Measurements from ENCODE around the gene STK25.

STK25 gene

DNA sequence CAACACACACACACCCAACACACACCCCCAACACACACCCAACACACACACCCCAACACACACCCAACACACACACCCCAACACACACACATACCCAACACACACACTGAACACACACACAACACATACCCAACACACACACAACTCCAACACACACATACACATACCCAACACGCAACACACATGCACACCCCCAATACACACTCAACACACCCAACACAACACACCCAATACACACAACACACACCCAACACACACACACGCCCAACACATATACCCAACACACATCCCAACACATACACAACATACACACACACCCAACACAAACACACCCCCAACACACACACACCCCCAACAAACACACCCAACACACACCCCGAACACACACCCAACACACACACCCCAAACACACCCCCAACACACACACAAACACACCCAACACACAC, 8.2 kb upstream of the STK25 start:
- peak in 1 of 3 donors; percentile 46 for DNase-seq
- Histone ChIP-seq H3K36me3 (ENCODE audit: control insufficient read depth in 4 of 4, insufficient read depth in 4 of 4, low read length in 3 of 4) (no peaks in the 10 kb centered on the region), H3K4me1 (ENCODE audit: control extremely low read depth in 1 of 4, control insufficient read depth in 4 of 4, insufficient read depth in 4 of 4, low read length in 3 of 4) (no peaks in the 10 kb centered on the region), H3K4me3 (ENCODE audit: control insufficient read depth in 1 of 7, extremely low read depth in 1 of 7, insufficient read depth in 4 of 7, low read depth in 2 of 7, low read length in 6 of 7) (no peak overlapping the region), H3K27ac (ENCODE audit: insufficient read depth in 1 of 2, low read depth in 1 of 2, low read length in 2 of 2, poor library complexity in 1 of 2, severe bottlenecking in 2 of 2) (no peak overlapping the region), H3K27me3 (replicated peaks in 2 of 5; ENCODE audit: control insufficient read depth in 4 of 5, insufficient read depth in 5 of 5, low read length in 4 of 5) (peaks cover 0 to 4% (median 2%) of the 10 kb centered on the region in 5 experiments), H3K9me3 (ENCODE audit: control extremely low read depth in 1 of 5, control insufficient read depth in 4 of 5, insufficient read depth in 2 of 5, low read depth in 1 of 5, low read length in 4 of 5) (no peaks in the 10 kb centered on the region)
- CTCF ChIA-PET, result no interaction called here
- POLR2A ChIA-PET, result no interaction called here
- WGBS (ENCODE audit: insufficient coverage), result no CpG with 5 or more reads among the region's 3 CpGs

- Histone ChIP-seq H3K27me3 (replicated peaks in 2 of 5; ENCODE audit: control insufficient read depth in 4 of 5, insufficient read depth in 5 of 5, low read length in 4 of 5) (peaks cover 0 to 4% (median 2%) of the 10 kb centered on the region in 5 experiments), H3K9me3 (ENCODE audit: control extremely low read depth in 1 of 5, control insufficient read depth in 4 of 5, insufficient read depth in 2 of 5, low read depth in 1 of 5, low read length in 4 of 5) (no peaks in the 10 kb centered on the region), H3K4me3 (ENCODE audit: control insufficient read depth in 1 of 7, extremely low read depth in 1 of 7, insufficient read depth in 4 of 7, low read depth in 2 of 7, low read length in 6 of 7) (no peak overlapping the region), H3K27ac (ENCODE audit: insufficient read depth in 1 of 2, low read depth in 1 of 2, low read length in 2 of 2, poor library complexity in 1 of 2, severe bottlenecking in 2 of 2) (no peak overlapping the region), H3K36me3 (ENCODE audit: control insufficient read depth in 4 of 4, insufficient read depth in 4 of 4, low read length in 3 of 4) (no peaks in the 10 kb centered on the region), H3K4me1 (ENCODE audit: control extremely low read depth in 1 of 4, control insufficient read depth in 4 of 4, insufficient read depth in 4 of 4, low read length in 3 of 4) (no peaks in the 10 kb centered on the region)
- POLR2A ChIA-PET, result no interaction called here
- CTCF ChIA-PET, result interaction anchor here (0.6 to 1.2 kb wide), 2 partner anchors 22 to 152 kb away, joined by 3 read pairs; no protein-coding TSS in a partner anchor
- WGBS (ENCODE audit: insufficient coverage), result 92% methylated on average over 5 of the region's 10 CpGs
- DNase-seq, result no peak
Measured at GRCh38 chr2:241514986-241515737, 6.8 kb upstream of the STK25 start.

DNA sequence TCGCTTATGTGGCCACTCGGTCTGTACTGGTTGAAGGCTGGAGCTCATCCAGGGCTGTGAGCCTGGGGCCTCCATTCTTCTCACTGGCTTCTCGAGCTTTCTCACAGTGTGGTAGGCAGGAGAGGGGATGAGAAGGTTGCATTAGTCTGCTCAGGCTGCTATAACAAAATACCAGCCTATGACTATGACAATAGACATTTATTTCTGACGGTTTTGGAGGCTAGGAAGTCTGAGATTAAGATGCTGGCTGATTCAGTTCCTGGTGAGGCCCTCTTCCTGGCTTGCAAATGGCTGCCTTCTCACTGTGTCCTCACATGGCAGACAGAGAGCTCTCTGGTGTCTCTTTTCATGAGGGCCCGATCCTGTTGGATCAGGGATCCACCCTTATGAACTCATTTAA, 6.2 kb upstream of the STK25 start:
- 87% methylated on average over 4 of the region's 5 CpGs for WGBS (ENCODE audit: insufficient coverage)
- POLR2A ChIA-PET, result no interaction called here
- no peaks in the 10 kb centered on the region for H3K36me3 ChIP-seq (ENCODE audit: control insufficient read depth in 4 of 4, insufficient read depth in 4 of 4, low read length in 3 of 4)
- no peak overlapping the region for H3K4me3 ChIP-seq (ENCODE audit: control insufficient read depth in 1 of 7, extremely low read depth in 1 of 7, insufficient read depth in 4 of 7, low read depth in 2 of 7, low read length in 6 of 7)
- DNase-seq, result no peak
- H3K27me3 ChIP-seq (replicated peaks in 2 of 5; ENCODE audit: control insufficient read depth in 4 of 5, insufficient read depth in 5 of 5, low read length in 4 of 5), result peaks cover 0 to 3% (median 0%) of the 10 kb centered on the region in 5 experiments
- CTCF ChIA-PET, result no interaction called here
- H3K27ac ChIP-seq (ENCODE audit: insufficient read depth in 1 of 2, low read depth in 1 of 2, low read length in 2 of 2, poor library complexity in 1 of 2, severe bottlenecking in 2 of 2), result no peak overlapping the region
- H3K4me1 ChIP-seq (ENCODE audit: control extremely low read depth in 1 of 4, control insufficient read depth in 4 of 4, insufficient read depth in 4 of 4, low read length in 3 of 4), result peaks cover 0 to 1% (median 0%) of the 10 kb centered on the region in 4 experiments
- no peaks in the 10 kb centered on the region for H3K9me3 ChIP-seq (ENCODE audit: control extremely low read depth in 1 of 5, control insufficient read depth in 4 of 5, insufficient read depth in 2 of 5, low read depth in 1 of 5, low read length in 4 of 5)

- ChIA-PET POLR2A (no interaction called here), CTCF (no interaction called here)
- Histone ChIP-seq H3K9me3 (ENCODE audit: control extremely low read depth in 1 of 5, control insufficient read depth in 4 of 5, insufficient read depth in 2 of 5, low read depth in 1 of 5, low read length in 4 of 5) (no peaks in the 10 kb centered on the region), H3K36me3 (ENCODE audit: control insufficient read depth in 4 of 4, insufficient read depth in 4 of 4, low read length in 3 of 4) (no peaks in the 10 kb centered on the region), H3K4me1 (ENCODE audit: control extremely low read depth in 1 of 4, control insufficient read depth in 4 of 4, insufficient read depth in 4 of 4, low read length in 3 of 4) (peaks cover 0 to 22% (median 21%) of the 10 kb centered on the region in 4 experiments), H3K27ac (ENCODE audit: insufficient read depth in 1 of 2, low read depth in 1 of 2, low read length in 2 of 2, poor library complexity in 1 of 2, severe bottlenecking in 2 of 2) (no peak overlapping the region), H3K4me3 (ENCODE audit: control insufficient read depth in 1 of 7, extremely low read depth in 1 of 7, insufficient read depth in 4 of 7, low read depth in 2 of 7, low read length in 6 of 7) (no peak overlapping the region), H3K27me3 (replicated peaks in 2 of 5; ENCODE audit: control insufficient read depth in 4 of 5, insufficient read depth in 5 of 5, low read length in 4 of 5) (no peaks in the 10 kb centered on the region)
- 97% methylated on average over 4 of the region's 6 CpGs for WGBS (ENCODE audit: insufficient coverage)
- DNase-seq, result no peak
Measured at GRCh38 chr2:241511091-241511741, 2.8 kb upstream of the STK25 start.

GRCh38 chr2:241509155-241509784, 886 bp upstream of the STK25 start:
- peaks cover 0 to 2% (median 0%) of the 10 kb centered on the region in 5 experiments for H3K27me3 ChIP-seq (replicated peaks in 2 of 5; ENCODE audit: control insufficient read depth in 4 of 5, insufficient read depth in 5 of 5, low read length in 4 of 5)
- H3K9me3 ChIP-seq (ENCODE audit: control extremely low read depth in 1 of 5, control insufficient read depth in 4 of 5, insufficient read depth in 2 of 5, low read depth in 1 of 5, low read length in 4 of 5), result no peaks in the 10 kb centered on the region
- DNase-seq, result no peak
- H3K27ac ChIP-seq (ENCODE audit: insufficient read depth in 1 of 2, low read depth in 1 of 2, low read length in 2 of 2, poor library complexity in 1 of 2, severe bottlenecking in 2 of 2), result peak overlapping the region in 1 of 2 experiments; percentile 73
- ChIA-PET POLR2A (interaction anchor here (0.6 kb wide), 1 partner anchor 133 kb away, joined by 4 read pairs; no protein-coding TSS in a partner anchor), CTCF (no interaction called here)
- no peaks in the 10 kb centered on the region for H3K36me3 ChIP-seq (ENCODE audit: control insufficient read depth in 4 of 4, insufficient read depth in 4 of 4, low read length in 3 of 4)
- peak overlapping the region in 6 of 7 experiments; percentile 36 to 77 (median 72) for H3K4me3 ChIP-seq (ENCODE audit: control insufficient read depth in 1 of 7, extremely low read depth in 1 of 7, insufficient read depth in 4 of 7, low read depth in 2 of 7, low read length in 6 of 7)
- WGBS (ENCODE audit: insufficient coverage), result 32% methylated on average over 24 of the region's 24 CpGs
- peaks cover 0 to 22% (median 21%) of the 10 kb centered on the region in 4 experiments for H3K4me1 ChIP-seq (ENCODE audit: control extremely low read depth in 1 of 4, control insufficient read depth in 4 of 4, insufficient read depth in 4 of 4, low read length in 3 of 4)

DNA sequence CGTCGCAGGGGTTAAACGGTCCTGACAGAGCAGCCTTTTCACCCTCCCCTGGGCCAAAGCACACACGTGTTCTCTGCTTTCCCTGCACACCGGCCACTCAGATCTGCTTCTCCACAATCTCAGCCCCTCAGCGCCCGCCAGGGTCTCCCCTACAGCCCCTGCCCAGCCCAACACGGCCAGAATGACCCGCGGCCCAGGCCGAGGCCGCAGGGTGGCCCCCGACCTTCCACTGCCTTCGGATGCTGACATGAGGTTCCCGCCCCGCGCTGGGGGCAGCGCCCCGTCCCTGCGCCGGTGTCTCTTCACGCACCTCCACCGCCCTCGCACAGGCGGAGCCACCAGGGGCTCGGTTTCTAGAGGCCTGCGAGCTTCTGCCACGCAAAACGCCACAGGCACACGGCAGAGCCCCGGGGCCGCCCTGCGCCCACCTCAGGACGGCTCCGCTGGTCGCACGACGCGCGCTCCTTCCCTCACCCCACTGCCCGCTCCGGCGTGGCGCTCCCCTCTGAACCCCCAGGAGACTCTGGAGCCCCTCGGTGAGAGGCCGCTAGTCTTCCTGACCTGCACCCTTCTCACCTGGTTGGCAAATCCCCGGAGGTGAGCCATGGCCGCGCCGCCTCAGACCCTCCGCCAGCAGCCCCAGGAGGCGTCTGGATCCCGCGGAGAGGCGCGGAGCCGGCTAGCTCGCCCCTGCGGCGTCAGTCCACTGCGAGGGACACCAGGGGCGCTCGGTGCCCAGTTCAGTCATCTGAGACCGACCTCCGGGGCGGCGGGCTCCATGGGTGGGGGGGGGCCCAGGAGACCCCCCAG, 749 bp downstream of the STK25 start:
- Histone ChIP-seq H3K9me3 (ENCODE audit: control extremely low read depth in 1 of 5, control insufficient read depth in 4 of 5, insufficient read depth in 2 of 5, low read depth in 1 of 5, low read length in 4 of 5) (no peaks in the 10 kb centered on the region), H3K36me3 (ENCODE audit: control insufficient read depth in 4 of 4, insufficient read depth in 4 of 4, low read length in 3 of 4) (peaks cover 0 to 4% (median 2%) of the 10 kb centered on the region in 4 experiments), H3K27ac (ENCODE audit: insufficient read depth in 1 of 2, low read depth in 1 of 2, low read length in 2 of 2, poor library complexity in 1 of 2, severe bottlenecking in 2 of 2) (no peak overlapping the region), H3K4me3 (ENCODE audit: control insufficient read depth in 1 of 7, extremely low read depth in 1 of 7, insufficient read depth in 4 of 7, low read depth in 2 of 7, low read length in 6 of 7) (peak overlapping the region; percentile 52 to 86 (median 76)), H3K27me3 (replicated peaks in 2 of 5; ENCODE audit: control insufficient read depth in 4 of 5, insufficient read depth in 5 of 5, low read length in 4 of 5) (peaks cover 0 to 2% (median 0%) of the 10 kb centered on the region in 5 experiments), H3K4me1 (ENCODE audit: control extremely low read depth in 1 of 4, control insufficient read depth in 4 of 4, insufficient read depth in 4 of 4, low read length in 3 of 4) (peaks cover 0 to 22% (median 21%) of the 10 kb centered on the region in 4 experiments)
- POLR2A ChIA-PET, result interaction anchor here (0.6 kb wide), 1 partner anchor 26 kb away, joined by 3 read pairs; no protein-coding TSS in a partner anchor
- CTCF ChIA-PET, result interaction anchor here (1.9 kb wide), 1 partner anchor 9 kb away, joined by 4 read pairs; no protein-coding TSS in a partner anchor
- DNase-seq, result peak; percentile 44 to 70 (median 60)
- WGBS (ENCODE audit: insufficient coverage), result under 1% methylated on average over 58 of the region's 67 CpGs
